ENCODE results near the gene CCL14. TPM values are rescaled to one million over a fixed set of nuclear protein-coding genes. Genes with fewer than 3 reads are reported as not detected.

The CCL14 gene
- total RNA-seq, 1 experiment from 2014 or later, result not detected

DNA sequence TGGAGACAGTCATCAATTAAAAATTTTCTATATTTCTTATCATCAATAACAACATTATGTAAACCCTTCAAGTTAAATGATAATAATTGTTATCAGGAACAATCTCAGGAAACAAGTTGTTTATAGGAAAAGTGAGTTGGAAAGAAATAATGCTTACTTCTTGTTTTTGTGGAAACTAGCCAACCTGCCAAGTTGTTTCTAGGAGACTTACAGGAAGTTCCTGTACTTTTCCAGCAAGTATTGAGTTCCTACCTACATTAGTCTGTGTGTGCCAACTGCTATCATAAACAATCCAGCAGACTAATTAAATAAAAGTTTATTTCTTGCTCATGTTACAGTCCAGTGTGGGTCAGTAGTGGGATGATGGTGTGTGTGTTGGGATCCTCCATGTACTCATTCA lies 1.6 kb upstream of the CCL14 start:
- Histone ChIP-seq H3K9me3 (ENCODE audit: control insufficient read depth, insufficient read depth, low read depth, low read length) (no peaks in the 10 kb centered on the region), H3K27me3 (ENCODE audit: control insufficient read depth, insufficient read depth, low read length) (no peaks in the 10 kb centered on the region; the same call in 1 of the 2 replicates), H3K36me3 (ENCODE audit: control insufficient read depth, insufficient read depth, low read length) (no peaks in the 10 kb centered on the region), H3K4me3 (ENCODE audit: low read depth in 2 of 2, low read length in 2 of 2) (no peak overlapping the region), H3K4me1 (ENCODE audit: control insufficient read depth, insufficient read depth, low read length) (no peaks in the 10 kb centered on the region), H3K27ac (ENCODE audit: low read length) (no peak overlapping the region)
- ChIA-PET CTCF (no interaction called here), POLR2A (no interaction called here)
- intact Hi-C loops (cut with micrococcal nuclease; ENCODE audit: unreplicated experiment) (no loop called here), in situ Hi-C loops (cut with HindIII; ENCODE audit: low pct_unique_long_range_greater_than_20kb, low sequenced_read_pairs) (no loop called here)
- BruUV-seq (replicated peaks), result no TSS peak
- no peak for TF ChIP-seq SIN3A (IDR thresholded peaks at IDR 0.05; ENCODE audit: borderline replicate concordance, insufficient read depth, low read depth, low read length)
- ATAC-seq, result no peak
- DNase-seq (ENCODE audit: low read depth, low spot score), result no peak

DNA sequence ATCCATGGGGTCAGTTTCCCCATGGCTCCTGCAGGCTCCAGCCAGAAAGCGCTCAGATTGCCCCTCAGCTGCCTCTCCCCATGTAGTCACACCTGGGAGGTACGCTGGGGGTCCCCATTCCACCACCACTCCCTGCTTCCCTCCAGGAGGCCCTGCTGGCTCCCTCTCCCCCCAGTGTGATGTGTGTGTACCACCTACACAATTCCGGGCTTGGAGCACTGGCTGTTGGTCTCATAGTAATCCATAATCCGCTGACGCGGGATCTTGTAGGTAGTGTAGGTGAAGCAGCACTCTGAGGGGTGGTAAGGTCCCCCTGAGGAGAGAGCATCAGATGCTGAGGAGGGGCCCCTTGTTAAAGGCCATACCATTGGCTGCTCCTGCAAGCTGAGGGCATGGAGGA lies 2.4 kb downstream of the CCL14 start:
- no peak overlapping the region for H3K27ac ChIP-seq (ENCODE audit: low read length)
- no peaks in the 10 kb centered on the region; the same call in 1 of the 2 replicates for H3K27me3 ChIP-seq (ENCODE audit: control insufficient read depth, insufficient read depth, low read length)
- no peaks in the 10 kb centered on the region for H3K4me1 ChIP-seq (ENCODE audit: control insufficient read depth, insufficient read depth, low read length)
- DNase-seq (ENCODE audit: low read depth, low spot score) (no peak), ATAC-seq (no peak)
- BruUV-seq (replicated peaks), result no TSS peak
- CTCF ChIA-PET, result interaction anchor here (0.6 kb wide), 1 partner anchor 32 kb away, joined by 3 read pairs; no protein-coding TSS in a partner anchor
- TF ChIP-seq SIN3A (IDR thresholded peaks at IDR 0.05; ENCODE audit: borderline replicate concordance, insufficient read depth, low read depth, low read length) (no peak), TCF7L2 (IDR thresholded peaks at IDR 0.05; ENCODE audit: low read depth, low read length) (no peak), POLR2AphosphoS5 (IDR thresholded peaks at IDR 0.05; ENCODE audit: low read depth, low read length) (no peak)
- TF ChIP-seq, protein P1, sequence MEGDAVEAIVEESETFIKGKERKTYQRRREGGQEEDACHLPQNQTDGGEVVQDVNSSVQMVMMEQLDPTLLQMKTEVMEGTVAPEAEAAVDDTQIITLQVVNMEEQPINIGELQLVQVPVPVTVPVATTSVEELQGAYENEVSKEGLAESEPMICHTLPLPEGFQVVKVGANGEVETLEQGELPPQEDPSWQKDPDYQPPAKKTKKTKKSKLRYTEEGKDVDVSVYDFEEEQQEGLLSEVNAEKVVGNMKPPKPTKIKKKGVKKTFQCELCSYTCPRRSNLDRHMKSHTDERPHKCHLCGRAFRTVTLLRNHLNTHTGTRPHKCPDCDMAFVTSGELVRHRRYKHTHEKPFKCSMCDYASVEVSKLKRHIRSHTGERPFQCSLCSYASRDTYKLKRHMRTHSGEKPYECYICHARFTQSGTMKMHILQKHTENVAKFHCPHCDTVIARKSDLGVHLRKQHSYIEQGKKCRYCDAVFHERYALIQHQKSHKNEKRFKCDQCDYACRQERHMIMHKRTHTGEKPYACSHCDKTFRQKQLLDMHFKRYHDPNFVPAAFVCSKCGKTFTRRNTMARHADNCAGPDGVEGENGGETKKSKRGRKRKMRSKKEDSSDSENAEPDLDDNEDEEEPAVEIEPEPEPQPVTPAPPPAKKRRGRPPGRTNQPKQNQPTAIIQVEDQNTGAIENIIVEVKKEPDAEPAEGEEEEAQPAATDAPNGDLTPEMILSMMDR (IDR thresholded peaks at IDR 0.05), result no peak
- TF ChIP-seq, protein P2, sequence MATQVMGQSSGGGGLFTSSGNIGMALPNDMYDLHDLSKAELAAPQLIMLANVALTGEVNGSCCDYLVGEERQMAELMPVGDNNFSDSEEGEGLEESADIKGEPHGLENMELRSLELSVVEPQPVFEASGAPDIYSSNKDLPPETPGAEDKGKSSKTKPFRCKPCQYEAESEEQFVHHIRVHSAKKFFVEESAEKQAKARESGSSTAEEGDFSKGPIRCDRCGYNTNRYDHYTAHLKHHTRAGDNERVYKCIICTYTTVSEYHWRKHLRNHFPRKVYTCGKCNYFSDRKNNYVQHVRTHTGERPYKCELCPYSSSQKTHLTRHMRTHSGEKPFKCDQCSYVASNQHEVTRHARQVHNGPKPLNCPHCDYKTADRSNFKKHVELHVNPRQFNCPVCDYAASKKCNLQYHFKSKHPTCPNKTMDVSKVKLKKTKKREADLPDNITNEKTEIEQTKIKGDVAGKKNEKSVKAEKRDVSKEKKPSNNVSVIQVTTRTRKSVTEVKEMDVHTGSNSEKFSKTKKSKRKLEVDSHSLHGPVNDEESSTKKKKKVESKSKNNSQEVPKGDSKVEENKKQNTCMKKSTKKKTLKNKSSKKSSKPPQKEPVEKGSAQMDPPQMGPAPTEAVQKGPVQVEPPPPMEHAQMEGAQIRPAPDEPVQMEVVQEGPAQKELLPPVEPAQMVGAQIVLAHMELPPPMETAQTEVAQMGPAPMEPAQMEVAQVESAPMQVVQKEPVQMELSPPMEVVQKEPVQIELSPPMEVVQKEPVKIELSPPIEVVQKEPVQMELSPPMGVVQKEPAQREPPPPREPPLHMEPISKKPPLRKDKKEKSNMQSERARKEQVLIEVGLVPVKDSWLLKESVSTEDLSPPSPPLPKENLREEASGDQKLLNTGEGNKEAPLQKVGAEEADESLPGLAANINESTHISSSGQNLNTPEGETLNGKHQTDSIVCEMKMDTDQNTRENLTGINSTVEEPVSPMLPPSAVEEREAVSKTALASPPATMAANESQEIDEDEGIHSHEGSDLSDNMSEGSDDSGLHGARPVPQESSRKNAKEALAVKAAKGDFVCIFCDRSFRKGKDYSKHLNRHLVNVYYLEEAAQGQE (IDR thresholded peaks at IDR 0.05; ENCODE audit: insufficient read depth in 1 of 2, low read depth in 2 of 2, low read length in 1 of 2), result no peak
- intact Hi-C loops (cut with micrococcal nuclease; ENCODE audit: unreplicated experiment), result no loop called here
- in situ Hi-C loops (cut with HindIII; ENCODE audit: low pct_unique_long_range_greater_than_20kb, low sequenced_read_pairs), result no loop called here
- POLR2A ChIA-PET, result no interaction called here
- no peaks in the 10 kb centered on the region for H3K9me3 ChIP-seq (ENCODE audit: control insufficient read depth, insufficient read depth, low read depth, low read length)
- H3K4me3 ChIP-seq (ENCODE audit: low read depth in 2 of 2, low read length in 2 of 2), result no peak overlapping the region
- no peaks in the 10 kb centered on the region for H3K36me3 ChIP-seq (ENCODE audit: control insufficient read depth, insufficient read depth, low read length)

DNA sequence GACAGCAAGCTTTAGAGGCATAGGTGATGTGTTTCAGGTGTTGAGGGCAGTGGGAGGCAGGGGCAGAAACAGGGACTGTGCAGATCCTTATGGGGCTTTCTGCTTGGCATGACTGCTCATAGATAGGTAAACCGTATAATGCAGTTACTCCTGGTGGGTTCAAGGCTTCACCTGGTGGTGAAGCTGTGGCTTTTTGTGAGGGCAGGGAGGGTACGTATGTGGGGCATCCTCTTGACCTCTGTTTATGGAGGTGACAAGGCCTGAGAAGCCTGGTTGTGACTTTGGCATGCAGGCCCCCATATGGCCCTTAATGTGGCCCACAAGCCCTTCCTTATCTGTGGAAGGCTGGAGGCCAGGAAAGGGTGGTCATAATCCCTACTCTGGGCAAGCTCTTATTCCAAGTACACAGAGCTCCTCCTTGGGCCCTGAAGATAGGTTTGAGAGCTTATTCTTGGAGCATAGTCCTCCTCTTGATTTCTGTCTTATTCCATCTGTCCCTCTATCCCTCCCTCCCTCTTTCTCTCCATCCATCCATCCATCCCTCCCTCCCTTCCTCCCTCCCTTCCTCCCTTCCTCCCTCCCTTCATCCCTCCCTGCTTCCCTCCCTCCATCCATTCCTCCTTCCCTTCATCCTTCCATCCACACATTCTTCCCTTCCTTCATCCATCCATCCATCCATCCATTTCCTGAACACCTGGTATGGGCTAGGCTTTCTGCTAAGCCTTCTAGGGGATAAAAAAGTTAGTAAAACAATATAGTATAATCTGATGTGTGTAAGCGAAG lies 3.9 kb downstream of the CCL14 start:
- Histone ChIP-seq H3K4me3 (ENCODE audit: low read depth in 2 of 2, low read length in 2 of 2) (no peak overlapping the region), H3K4me1 (ENCODE audit: control insufficient read depth, insufficient read depth, low read length) (no peaks in the 10 kb centered on the region), H3K36me3 (ENCODE audit: control insufficient read depth, insufficient read depth, low read length) (no peaks in the 10 kb centered on the region), H3K27me3 (ENCODE audit: control insufficient read depth, insufficient read depth, low read length) (no peaks in the 10 kb centered on the region; the same call in 1 of the 2 replicates), H3K27ac (ENCODE audit: low read length) (no peak overlapping the region), H3K9me3 (ENCODE audit: control insufficient read depth, insufficient read depth, low read depth, low read length) (no peaks in the 10 kb centered on the region)
- in situ Hi-C loops (cut with HindIII; ENCODE audit: low pct_unique_long_range_greater_than_20kb, low sequenced_read_pairs), result no loop called here
- BruUV-seq (replicated peaks), result no TSS peak
- ATAC-seq, result no peak
- ChIA-PET CTCF (interaction anchor here (1.2 to 1.8 kb wide), 2 partner anchors 13 to 166 kb away, joined by 4 to 9 read pairs; no protein-coding TSS in a partner anchor), POLR2A (no interaction called here)
- no peak for DNase-seq (ENCODE audit: low read depth, low spot score)
- TF ChIP-seq SIN3A (IDR thresholded peaks at IDR 0.05; ENCODE audit: borderline replicate concordance, insufficient read depth, low read depth, low read length) (no peak), TCF7L2 (IDR thresholded peaks at IDR 0.05; ENCODE audit: low read depth, low read length) (no peak), POLR2AphosphoS5 (IDR thresholded peaks at IDR 0.05; ENCODE audit: low read depth, low read length) (no peak)
- TF ChIP-seq, protein P2 (IDR thresholded peaks at IDR 0.05; ENCODE audit: insufficient read depth in 1 of 2, low read depth in 2 of 2, low read length in 1 of 2), result no peak
- TF ChIP-seq, protein P1 (IDR thresholded peaks at IDR 0.05), result no peak
- intact Hi-C loops (cut with micrococcal nuclease; ENCODE audit: unreplicated experiment), result no loop called here
